Spleen (tissue), 11 donors: ENCODE measurements around the gene HRC. TPM values are rescaled to one million over a fixed set of nuclear protein-coding genes. Genes with fewer than 3 reads are reported as not detected.

Source experiments
- DNase-seq: peaks from one replicate; pipeline ENCODE4 v3.0.0-alpha.2; 2020
- H3K27ac ChIP-seq, 8 donors: fragments of 200-600 bp; sonication (generic) in 7 of 8; 1 replicate in 4 of 8; 2 replicates in 4 of 8; pipeline versions ENCODE4 v1.5.0 to v1.8.0; 2016 to 2021; ENCODE audit warnings: inconsistent platforms in 4 of 8, mild to moderate bottlenecking in 4 of 8, moderate library complexity in 1 of 8
- H3K27me3 ChIP-seq, 7 donors: fragments of 200-600 bp; sonication (generic) in 6 of 7; replicated peaks in 1 of 7; 1 replicate in 4 of 7; 2 replicates in 3 of 7; pipeline versions ENCODE4 v1.5.0 to v1.8.0; 2016 to 2021; ENCODE audit warnings: inconsistent platforms in 3 of 7, mild to moderate bottlenecking in 1 of 7
- H3K36me3 ChIP-seq, 6 donors: fragments of 200-600 bp; sonication (generic) in 5 of 6; 1 replicate in 4 of 6; 2 replicates in 2 of 6; pipeline versions ENCODE4 v1.5.0 to v1.8.0; 2016 to 2021; ENCODE audit warnings: inconsistent platforms in 2 of 6
- H3K4me1 ChIP-seq, 6 donors: fragments of 200-600 bp; sonication (generic) in 5 of 6; 1 replicate in 3 of 6; 2 replicates in 3 of 6; pipeline versions ENCODE4 v1.5.0 to v1.8.0; 2016 to 2021; ENCODE audit warnings: inconsistent platforms in 3 of 6
- H3K4me3 ChIP-seq, 8 donors: fragments of 200-600 bp; sonication (generic) in 7 of 8; 1 replicate in 4 of 8; 2 replicates in 4 of 8; pipeline versions ENCODE4 v1.5.0 to v1.8.0; 2016 to 2021; ENCODE audit warnings: inconsistent platforms in 4 of 8, mild to moderate bottlenecking in 4 of 8, moderate library complexity in 2 of 8
- H3K9me3 ChIP-seq, 8 donors: fragments of 200-600 bp; sonication (generic) in 7 of 8; 1 replicate in 4 of 8; 2 replicates in 4 of 8; pipeline versions ENCODE4 v1.5.0 to v1.8.0; 2016 to 2021; ENCODE audit warnings: inconsistent platforms in 4 of 8
- POLR2A ChIP-seq, 3 donors: fragments of 450-650 bp; IDR thresholded peaks; one replicate each; pipeline ENCODE4 v1.5.1; 2017; ENCODE audit warnings: antibody characterized with exemption in 3 of 3, mild to moderate bottlenecking in 1 of 3
- POLR2AphosphoS5 ChIP-seq, 3 donors: sonication (generic); formaldehyde crosslinking; IDR thresholded peaks; one replicate each; pipeline ENCODE4 v1.5.1; 2017; ENCODE audit warnings: antibody characterized with exemption in 3 of 3
- WGBS, 5 donors: extraction: QIAGEN DNeasy Blood & Tissue Kit in 3 of 5; methylation state at CpG; one replicate each; pipeline versions ENCODE4 v1.1.5 to v1.1.7; 2013 to 2018; 5-methylcytosine and 5-hydroxymethylcytosine counted together
- intact Hi-C: fragments of 100-400 bp; cut with DNase I; formaldehyde crosslinking; loops from one replicate; pipeline ENCODE4 v1.15.0; 2023; ENCODE audit warnings: low total_unique reads
- polyA plus RNA-seq, 3 donors: library from polyadenylated mRNA; stranded (reverse); fragments of 200-250 nt; gene quantifications; one replicate each; pipeline ENCODE4 v1.2.1, GENCODE V29; 2013
- total RNA-seq, 7 donors: library from RNA; depleted of rRNA in 3 of 7; stranded (reverse); fragments of >200 nt in 3 of 7; fragmentation: NEBNext Ultra II Directional in 4 of 7; extraction: Animal tissue kit (Norgen Biotek cat#: 25700) in 4 of 7; gene quantifications; one replicate each; pipeline versions ENCODE4 v1.1.0 to v1.2.1, GENCODE V29; 2016 to 2021
- TF ChIP-seq, protein P1 (sequence below), 11 experiments: fragments of 200-600 bp in 7 of 11; fragments of 450-650 bp in 4 of 11; sonication (generic) in 4 of 11; IDR thresholded peaks in 8 of 11; conservative IDR thresholded peaks in 3 of 11; 1 replicate in 7 of 11; 2 replicates in 4 of 11; pipeline versions ENCODE4 v1.4.0 to v1.8.0; 2016 to 2021; ENCODE audit warnings: antibody characterized with exemption in 11 of 11, inconsistent platforms in 4 of 11, mild to moderate bottlenecking in 1 of 11
- donor health status: healthy with polysubstance abuse.
- donor health status: DM: no; HTN: no; CAD: no; lungs with moderate emphysema.
- donor health status: DM: no; HTN: no; CAD: no.
- donor health status: Bipolar disorder and iron deficiency.
- donor health status: healthy.
- donor health status: DM: no; HTN: no; CAD: no.
- donor health status: DM: yes; HTN: yes; CAD: no.

The HRC gene
- total and polyA plus RNA-seq, 10 donors: 0.07 to 0.47 (median 0.27) TPM; not detected in 5

DNA sequence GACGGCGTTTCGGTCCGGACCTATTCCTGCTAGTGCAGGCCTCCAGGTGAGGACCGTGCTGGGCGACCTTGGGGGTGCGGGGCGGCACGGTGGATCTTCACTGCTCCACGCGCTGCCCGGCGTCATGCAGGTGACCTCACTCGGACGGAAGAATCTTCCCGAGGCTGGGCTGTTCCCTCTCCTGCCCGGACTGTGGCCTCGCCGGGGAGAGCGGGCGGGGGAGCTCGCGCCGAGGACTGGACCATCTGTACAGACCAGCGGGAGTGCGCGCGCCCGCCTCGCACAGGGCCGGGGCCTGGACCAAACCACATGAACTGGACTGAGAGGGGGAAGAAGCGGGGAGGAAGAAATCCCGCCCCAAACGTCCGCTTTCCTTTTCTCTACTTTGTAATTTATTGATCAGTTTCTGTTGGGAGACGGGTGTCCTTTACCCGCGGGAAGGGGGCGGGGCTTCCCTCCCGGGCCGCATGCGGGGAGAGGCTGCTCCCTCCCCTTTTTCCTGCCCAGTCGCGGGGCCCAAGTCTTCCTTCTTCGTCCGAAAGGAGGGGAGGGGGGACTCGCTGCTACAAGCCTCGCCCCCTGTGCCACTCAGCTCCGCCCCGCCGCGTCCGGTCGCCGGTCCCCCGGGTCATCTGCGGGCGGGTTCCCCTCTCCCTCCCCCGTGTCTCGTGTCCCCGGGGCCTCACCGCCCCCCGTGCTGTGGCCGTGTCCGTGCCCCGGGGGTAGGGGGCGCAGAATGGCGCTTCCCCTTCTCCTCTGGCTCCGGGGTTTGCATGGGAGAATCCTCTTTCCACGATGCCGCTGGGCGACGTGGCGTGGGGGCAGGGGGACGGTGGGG is 4.9 kb downstream of the HRC start:
- TF ChIP-seq POLR2AphosphoS5 (IDR thresholded peaks at IDR 0.05) (peak in 2 of 3 donors; percentile 50 to 64), POLR2A (IDR thresholded peaks at IDR 0.05) (no peak)
- TF ChIP-seq, protein P1, sequence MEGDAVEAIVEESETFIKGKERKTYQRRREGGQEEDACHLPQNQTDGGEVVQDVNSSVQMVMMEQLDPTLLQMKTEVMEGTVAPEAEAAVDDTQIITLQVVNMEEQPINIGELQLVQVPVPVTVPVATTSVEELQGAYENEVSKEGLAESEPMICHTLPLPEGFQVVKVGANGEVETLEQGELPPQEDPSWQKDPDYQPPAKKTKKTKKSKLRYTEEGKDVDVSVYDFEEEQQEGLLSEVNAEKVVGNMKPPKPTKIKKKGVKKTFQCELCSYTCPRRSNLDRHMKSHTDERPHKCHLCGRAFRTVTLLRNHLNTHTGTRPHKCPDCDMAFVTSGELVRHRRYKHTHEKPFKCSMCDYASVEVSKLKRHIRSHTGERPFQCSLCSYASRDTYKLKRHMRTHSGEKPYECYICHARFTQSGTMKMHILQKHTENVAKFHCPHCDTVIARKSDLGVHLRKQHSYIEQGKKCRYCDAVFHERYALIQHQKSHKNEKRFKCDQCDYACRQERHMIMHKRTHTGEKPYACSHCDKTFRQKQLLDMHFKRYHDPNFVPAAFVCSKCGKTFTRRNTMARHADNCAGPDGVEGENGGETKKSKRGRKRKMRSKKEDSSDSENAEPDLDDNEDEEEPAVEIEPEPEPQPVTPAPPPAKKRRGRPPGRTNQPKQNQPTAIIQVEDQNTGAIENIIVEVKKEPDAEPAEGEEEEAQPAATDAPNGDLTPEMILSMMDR (IDR thresholded peaks at IDR 0.05 in 8 of 11, conservative IDR thresholded peaks at IDR 0.05 in 3 of 11): peak in 1 of 11 experiments; percentile 9
- 0 to 2% (median 1%) methylated on average over 32 to 74 of the region's 75 CpGs for WGBS, 5 donors
- Histone ChIP-seq H3K27me3 (peaks cover 0 to 81% (median 34%) of the 10 kb centered on the region in 7 donors), H3K36me3 (no peaks in the 10 kb centered on the region), H3K4me3 (peak overlapping the region; percentile 44 to 75 (median 60)), H3K27ac (peak overlapping the region in 7 of 8 donors; percentile 60 to 76 (median 70)), H3K9me3 (peaks cover 0 to 6% (median 0%) of the 10 kb centered on the region in 8 donors), H3K4me1 (peaks cover 16 to 61% (median 50%) of the 10 kb centered on the region in 6 donors)
- DNase-seq: peak; percentile 88
- intact Hi-C loops: no loop called here

DNA sequence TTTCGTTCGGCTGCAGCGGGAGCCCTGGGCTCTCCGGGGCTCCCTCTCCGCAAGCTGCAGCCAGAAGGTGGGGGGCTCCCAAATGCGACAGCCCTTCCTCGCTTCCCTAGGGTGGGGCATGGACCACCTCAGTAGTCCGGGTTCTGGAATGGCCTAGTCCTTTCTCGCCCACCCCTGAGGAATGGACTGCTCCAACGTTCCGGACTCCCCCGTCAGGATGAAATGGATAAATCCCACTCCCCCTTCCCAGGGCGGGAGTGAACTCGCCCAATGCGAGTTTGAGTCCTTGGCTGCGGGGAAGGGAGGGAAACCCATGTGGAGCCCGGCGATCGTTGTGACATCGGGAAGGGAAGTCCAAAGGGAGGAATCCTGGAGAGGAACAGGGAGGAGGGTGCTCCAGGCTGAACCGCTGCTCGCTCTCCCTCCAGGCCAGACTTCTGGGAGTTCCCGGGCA is 5.5 kb downstream of the HRC start:
- 1 to 2% (median 2%) methylated on average over 19 to 23 of the region's 23 CpGs for WGBS, 5 donors
- DNase-seq: no peak
- peak overlapping the region in 7 of 8 donors; percentile 60 to 76 (median 70) for H3K27ac ChIP-seq
- H3K4me1 ChIP-seq: peaks cover 16 to 57% (median 50%) of the 10 kb centered on the region in 6 donors
- H3K4me3 ChIP-seq: peak overlapping the region; percentile 44 to 75 (median 60)
- intact Hi-C loops: loop anchor here (10.0 kb wide), 1 partner anchor 55 kb away; no protein-coding TSS in a partner anchor
- H3K9me3 ChIP-seq: peaks cover 0 to 6% (median 0%) of the 10 kb centered on the region in 8 donors
- peaks cover 0 to 87% (median 34%) of the 10 kb centered on the region in 7 donors for H3K27me3 ChIP-seq
- H3K36me3 ChIP-seq: no peaks in the 10 kb centered on the region
- no peak for TF ChIP-seq POLR2A (IDR thresholded peaks at IDR 0.05)
- peak in 1 of 3 donors; percentile 6 for TF ChIP-seq POLR2AphosphoS5 (IDR thresholded peaks at IDR 0.05)
- TF ChIP-seq, protein P1 (IDR thresholded peaks at IDR 0.05 in 8 of 11, conservative IDR thresholded peaks at IDR 0.05 in 3 of 11): no peak

DNA sequence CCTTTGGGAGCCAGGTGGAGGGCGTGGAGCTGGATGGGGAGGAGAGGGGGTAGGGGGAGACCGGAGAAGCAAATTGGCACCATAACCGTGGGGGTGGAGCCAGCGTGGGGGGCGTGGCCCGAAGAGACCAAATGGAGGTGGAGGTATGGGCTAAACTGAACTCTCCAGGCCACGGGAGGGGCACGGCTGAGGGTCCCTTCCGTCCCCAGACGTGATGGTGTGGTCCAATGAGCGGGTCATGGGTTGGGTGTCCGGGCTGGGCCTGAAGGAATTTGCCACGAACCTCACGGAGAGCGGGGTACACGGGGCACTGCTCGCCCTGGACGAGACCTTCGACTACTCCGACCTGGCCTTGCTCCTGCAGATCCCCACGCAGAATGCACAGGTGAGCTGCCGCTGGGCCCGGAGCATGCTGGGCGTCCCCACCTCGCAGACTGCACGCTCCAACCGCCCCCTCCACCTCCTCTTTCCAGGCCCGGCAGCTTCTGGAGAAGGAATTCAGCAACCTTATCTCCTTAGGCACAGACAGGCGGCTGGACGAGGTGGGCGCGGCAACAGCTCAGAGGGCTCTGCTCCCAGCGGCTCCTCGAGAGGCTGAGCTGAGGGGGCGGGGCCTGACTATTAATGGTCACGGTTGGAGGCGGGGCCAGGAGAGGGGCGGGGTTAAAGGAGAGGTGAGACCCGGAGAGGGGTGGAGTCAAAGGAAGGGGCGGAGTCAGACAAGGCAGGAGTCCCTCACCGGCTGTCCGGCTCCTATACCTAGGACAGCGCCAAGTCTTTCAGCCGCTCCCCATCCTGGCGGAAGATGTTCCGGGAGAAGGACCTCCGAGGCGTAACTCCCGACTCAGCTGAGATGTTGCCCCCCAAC is 6.2 kb downstream of the HRC start:
- H3K36me3 ChIP-seq: no peaks in the 10 kb centered on the region
- H3K4me1 ChIP-seq: peaks cover 16 to 57% (median 50%) of the 10 kb centered on the region in 6 donors
- peaks cover 0 to 94% (median 34%) of the 10 kb centered on the region in 7 donors for H3K27me3 ChIP-seq
- H3K4me3 ChIP-seq: peak overlapping the region; percentile 44 to 75 (median 60)
- H3K27ac ChIP-seq: peak overlapping the region in 7 of 8 donors; percentile 60 to 76 (median 70)
- TF ChIP-seq, protein P1 (IDR thresholded peaks at IDR 0.05 in 8 of 11, conservative IDR thresholded peaks at IDR 0.05 in 3 of 11): no peak
- TF ChIP-seq POLR2AphosphoS5 (IDR thresholded peaks at IDR 0.05): peak in 2 of 3 donors; percentile 72 to 75
- WGBS, 5 donors: 4 to 8% (median 5%) methylated on average over 34 to 49 of the region's 49 CpGs
- peak; percentile 90 for DNase-seq
- H3K9me3 ChIP-seq: peaks cover 0 to 6% (median 0%) of the 10 kb centered on the region in 8 donors
- intact Hi-C loops: loop anchor here (10.0 kb wide), 1 partner anchor 54 kb away; no protein-coding TSS in a partner anchor
